ENCODE data around the gene HHATL.

Gene HHATL

DNA sequence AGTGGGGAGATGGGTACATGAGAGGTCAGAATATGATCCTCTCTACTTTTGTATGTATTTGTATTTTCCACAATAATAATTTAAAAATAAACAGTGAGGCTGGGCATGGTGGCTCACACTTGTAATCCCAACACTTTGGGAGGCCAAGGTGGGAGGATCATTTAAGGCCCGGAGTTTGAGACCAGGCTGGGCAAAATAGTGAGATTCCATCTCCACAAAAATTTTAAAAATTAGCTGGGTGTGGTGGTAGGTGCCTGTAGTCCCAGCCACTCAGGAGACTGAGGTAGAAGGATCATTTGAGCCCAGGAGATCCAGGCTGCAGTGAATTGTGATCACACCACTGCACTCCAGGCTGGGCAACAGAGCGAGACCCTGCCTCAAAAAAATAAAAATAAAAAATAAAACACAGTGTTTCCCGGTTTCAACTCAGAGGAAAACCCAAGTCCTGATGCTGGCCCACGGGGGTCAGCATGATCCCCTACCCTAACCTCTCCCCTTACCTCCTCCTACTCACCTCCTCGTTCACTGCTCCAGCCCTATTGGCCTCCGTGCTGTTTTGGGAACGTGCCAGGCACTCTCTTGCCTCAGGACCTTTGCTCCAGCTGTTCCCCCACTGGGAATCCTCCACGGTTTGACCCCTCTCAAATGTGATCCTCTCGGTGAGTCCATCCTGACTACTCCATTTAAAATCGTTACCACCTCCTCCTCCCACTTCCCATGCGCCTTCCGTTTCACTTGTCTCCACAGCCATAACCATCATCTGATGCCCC lies 20.1 kb downstream of the HHATL start:
- no peak for DNase-seq

DNA sequence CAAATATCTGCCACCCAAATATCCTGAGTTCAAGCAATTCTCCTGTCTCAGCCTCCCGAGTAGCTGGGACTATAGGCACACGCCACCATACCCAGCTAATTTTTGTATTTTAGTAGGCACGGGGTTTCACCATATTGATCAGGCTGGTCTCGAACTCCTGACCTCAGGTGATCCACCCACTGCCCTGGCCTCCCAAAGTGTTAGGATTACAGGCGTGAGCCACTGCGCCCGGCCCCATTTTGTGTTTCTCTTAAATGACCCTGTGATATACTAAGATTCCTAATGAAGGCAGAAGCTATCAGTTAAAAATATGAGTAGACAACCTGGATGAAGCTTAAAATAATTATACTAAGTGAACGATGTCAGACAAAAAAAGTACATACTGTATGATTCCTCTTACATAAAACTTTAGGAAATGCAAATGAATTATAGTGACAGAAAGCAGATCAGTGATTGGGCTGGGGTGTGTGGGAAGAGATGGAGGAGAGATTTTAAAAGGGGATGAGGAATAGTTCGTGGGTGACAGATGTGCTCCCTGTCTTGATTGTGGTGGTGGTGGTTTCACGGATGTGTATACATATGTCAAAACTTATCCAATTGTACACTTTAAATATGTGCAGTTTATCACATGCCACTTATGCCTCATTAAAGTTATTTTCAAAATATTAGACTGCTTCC lies 21.1 kb downstream of the HHATL start:
- DNase-seq, result no peak

DNA sequence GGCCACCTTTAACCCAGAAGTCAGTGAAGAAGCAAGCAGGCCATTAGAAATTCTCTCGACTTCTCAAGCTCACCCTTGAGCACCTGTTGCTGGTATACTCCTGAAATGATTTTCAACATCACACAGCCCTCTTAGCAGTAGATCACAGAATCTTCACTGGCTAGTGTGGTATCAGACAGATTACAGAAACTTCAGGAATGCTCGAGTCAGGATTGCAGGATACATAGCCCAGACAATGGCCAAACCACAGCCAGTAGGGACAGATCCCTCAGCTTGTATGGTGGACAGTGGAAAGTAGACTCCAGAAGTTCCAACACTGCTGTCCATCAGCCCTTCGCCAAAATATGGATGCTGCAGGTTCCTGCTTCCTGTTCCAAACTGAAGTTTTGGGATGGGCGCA lies 21.8 kb downstream of the HHATL start:
- DNase-seq, result no peak

DNA sequence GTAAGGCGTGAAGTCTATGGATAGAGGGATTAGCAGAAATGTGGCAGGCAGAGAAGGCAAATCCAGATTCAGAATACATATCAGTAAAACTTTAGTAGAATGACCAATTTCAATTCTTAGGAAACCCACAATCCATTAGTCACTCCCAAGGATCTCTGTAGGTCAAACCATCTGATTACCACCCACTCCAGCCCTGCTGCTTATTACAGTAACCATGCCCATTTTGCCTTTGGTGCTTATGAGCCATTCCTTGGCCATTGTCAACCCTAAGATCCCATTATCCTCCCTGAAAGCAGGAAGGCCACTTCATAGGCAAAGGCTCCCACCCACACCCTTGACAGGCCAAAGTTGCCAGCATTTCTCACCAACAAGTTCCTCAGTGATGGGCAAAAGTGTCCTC lies 22.3 kb downstream of the HHATL start:
- no peak for DNase-seq

DNA sequence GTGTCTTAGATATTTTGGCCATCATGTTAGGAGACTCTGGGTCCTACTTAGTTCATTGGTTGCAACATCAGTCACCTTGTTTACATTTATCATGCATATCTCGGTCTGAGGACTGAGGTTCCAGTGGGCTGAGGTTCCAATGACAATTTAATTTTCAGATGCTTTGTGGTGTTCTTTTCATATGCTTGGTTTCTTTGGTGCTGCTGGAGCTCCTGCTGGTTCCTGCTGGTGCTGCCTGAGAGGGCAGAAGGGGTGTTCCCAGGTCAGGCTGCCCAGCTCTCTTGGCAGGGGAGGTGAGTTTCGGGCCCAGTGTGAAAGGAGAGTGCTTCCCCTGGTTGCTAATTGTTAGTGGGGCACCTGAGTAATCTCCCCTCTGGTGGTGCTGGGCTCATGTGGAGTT lies 24.2 kb downstream of the HHATL start:
- DNase-seq, result no peak

DNA sequence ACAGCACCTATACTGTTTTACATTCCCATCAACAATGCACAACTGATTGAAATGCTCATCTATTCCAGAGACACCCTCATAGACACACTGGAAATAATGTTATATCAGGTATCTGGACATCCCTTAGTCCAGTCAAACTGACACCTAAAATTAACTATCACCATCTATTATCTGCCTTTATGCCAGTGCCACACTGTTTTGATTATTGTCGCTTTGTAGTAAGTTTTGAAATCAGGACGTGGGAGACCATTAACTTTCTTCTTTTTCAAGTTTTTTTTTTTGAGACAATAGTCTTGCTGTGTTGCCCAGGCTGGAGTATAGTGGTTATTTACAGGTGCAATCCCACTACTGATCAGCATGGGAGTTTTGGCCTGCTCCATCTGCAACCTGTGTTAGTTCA lies 26.7 kb downstream of the HHATL start:
- DNase-seq, result no peak

DNA sequence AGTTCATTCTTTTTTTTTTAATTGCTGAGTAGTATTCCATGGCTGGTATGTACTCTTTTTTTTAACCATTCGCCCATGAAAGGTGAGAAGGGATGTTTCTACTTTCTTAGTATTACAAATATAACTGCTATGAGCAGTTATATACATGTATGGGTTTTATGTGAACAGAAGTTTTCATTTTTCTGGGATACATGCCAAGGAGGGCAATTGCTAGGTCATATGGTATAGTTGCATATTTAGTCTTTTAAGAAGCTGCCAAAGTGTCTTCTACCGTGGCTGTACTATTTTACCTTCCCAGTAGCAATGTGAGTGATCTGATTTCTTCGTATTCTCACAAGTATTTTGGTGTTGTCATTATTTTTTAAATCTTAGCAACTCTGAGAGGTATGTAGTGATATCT lies 28.5 kb downstream of the HHATL start:
- no peak for DNase-seq

DNA sequence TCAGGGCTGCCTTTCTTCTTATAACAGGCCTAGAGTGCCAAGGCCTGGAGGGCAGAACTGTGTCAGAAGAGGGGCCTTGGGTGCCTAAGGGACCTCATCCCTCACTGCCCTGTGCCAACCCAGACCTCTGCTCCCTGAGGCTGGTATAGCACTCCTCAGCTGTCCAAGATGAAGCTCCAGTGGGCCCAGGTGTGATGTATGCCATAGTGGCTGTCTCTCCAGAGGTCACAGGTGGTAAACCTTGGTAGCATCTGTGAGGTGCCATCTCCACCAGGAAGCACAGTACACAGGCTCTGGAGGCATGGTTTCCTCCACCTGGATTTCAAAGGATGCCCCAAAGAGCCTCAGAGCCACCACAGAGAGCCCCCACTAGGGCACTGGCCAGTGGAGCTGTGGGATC lies 29.5 kb downstream of the HHATL start:
- DNase-seq, result no peak

DNA sequence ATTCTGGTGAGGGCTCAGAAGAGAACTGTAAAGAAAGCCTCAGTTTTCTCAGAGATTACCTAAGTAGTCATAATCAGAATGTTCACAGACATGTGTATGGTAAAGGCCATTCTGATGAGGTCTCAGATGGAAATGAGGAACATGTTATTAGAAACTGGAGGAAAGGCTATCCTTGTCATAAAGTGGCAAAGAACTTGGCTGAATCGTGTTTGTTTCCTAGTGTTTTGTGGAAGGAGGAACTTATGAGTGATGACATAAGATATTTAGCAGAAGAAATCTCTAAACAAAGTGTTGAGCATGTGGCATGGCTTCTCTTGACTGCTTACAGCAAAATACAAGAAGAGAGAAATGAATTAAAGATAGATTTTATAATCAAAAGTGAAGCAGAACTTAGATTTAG lies 30.1 kb downstream of the HHATL start:
- no peak for DNase-seq

DNA sequence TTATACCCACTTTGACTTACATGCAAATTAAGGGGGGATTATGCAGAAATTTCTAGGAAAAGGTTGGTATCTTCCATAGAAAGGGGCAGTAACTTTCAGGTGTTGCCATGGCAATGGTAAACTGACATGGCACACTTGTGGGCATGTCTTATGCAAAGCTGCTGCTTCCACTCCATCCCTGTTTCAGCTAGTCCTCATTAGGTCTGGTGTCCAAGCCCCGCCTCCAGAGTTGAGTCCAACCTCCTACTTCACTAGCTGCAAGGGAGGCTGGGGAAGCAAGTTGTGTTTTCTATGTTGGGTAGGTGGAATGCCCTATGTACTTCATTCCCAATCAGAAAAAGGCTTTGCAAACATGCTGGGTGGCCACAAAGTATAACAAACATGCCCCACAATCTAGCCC lies 31.9 kb downstream of the HHATL start:
- DNase-seq, result no peak

DNA sequence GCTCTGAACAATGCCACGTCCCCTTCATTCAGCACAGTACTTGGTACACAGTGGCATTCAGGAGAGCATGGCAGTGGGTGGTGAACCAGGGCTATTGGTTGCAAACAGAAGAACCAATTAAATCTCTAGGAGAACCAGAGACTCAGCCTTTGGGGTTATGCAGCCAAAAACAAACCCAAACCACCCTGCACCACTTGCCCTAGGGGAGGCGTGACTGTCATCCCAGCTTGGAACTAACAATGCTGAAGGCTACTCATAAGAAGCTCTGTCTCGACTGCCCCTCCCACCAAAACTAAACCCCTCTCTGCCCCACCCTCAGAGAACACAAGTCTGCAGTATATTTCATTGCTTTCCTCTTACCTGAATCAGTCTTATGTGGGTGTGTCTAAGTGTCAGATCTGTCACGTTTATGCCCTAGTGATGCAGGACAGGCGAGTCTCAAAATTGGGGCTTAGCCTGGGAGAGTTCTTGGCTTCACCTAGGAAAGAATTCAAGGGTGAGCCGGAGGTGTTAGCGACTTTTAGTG lies 32.5 kb downstream of the HHATL start:
- no peak for DNase-seq

DNA sequence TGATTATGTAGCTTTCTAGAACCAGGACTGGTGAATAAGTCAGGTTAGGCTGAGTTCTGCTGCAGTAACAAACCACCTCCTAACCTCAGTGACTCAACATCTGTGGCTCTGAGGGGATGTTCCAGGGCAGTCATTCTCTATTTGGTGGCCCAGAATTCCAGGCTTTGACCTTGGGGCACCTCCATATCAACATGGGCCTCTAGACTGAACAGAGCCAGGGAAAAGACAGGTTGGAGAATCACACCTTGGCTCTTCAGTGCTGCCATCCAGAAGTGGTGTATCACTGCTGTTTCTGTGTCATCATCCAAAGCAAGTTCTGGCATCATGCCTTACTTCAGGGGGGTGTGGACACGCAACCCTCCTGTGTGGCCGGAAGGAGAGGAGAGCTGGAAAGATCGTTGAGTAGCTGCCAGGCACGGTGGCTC lies 33.8 kb downstream of the HHATL start:
- no peak for DNase-seq

DNA sequence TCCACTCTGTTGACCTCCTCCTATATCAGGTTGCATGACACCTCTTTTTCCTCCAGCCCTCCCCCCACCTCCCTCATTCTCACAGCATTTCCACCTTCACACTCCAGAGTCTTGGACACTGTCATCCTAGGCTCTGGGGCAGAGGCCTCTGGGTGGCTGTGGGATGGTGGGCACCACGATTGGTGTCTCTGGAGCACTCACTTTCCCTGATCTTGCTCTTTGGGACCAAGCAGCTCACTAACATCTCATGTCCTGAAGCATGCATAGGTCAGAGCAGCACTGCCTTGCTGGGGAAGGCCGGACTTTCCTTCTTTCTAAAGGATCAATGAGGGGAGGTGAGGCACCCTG lies 34.2 kb downstream of the HHATL start:
- DNase-seq, result no peak

DNA sequence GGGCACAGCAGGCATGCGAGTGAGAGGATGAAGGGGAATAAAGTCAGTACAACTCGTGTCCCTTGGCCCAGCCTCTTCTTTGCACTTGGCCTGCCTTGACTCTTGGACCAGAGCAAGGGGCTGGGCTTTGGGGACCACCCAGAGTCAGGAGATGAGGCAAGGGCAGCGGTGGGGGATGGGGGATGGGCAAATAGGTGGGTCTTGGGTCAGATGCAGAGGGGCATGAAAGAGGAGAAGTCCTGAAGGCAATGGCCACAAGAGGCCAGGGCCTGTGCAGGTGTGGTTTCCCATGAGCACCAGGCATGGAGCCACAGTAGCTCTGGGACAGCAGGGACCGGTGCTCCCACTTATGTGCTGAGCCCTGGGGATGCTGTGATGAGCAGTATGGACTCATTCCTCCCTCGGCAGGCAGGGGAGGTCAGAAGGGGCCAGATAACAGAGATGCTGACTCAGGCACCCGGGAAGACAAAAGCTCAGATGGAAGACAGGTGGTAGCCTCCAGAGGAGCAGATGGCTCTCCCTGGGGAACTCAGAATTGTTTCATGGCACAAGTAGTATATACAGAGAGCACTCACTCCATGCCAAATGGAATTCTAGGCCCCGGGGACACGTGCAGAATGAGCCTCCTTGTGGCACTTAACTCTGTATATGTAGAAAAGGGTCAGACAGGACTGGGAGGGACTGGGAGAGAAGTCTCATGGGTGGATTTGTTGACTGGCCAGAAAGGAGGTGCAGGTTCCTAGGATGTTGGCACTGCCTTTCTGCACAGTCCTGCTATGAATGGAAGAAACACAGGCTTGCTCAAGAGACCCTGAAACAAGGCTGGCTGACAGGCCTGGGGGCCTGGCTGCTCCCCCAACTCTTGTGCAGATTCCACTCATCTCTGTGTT lies 34.8 kb downstream of the HHATL start:
- DNase-seq, result no peak

DNA sequence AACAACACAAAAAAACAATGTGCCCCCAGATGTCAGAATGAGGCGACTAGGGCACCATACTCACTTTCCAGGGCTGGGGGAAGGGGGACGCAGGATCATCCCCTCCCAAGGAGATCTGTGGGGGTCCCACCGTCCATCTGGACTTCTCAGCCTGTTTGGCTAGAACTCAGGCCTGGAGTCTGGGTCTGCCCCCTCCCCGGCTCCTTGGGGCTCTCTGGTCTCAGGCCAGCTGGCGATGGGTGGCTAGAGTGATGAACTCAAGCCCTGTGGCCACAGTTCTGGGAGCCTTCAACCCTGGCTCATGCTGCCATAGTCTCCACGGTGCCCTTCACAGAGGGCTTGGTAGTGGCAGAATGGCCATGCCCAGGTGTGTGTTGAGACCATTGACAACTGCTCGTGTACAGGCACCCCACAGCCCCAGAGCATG lies 35.5 kb downstream of the HHATL start:
- DNase-seq, result no peak

DNA sequence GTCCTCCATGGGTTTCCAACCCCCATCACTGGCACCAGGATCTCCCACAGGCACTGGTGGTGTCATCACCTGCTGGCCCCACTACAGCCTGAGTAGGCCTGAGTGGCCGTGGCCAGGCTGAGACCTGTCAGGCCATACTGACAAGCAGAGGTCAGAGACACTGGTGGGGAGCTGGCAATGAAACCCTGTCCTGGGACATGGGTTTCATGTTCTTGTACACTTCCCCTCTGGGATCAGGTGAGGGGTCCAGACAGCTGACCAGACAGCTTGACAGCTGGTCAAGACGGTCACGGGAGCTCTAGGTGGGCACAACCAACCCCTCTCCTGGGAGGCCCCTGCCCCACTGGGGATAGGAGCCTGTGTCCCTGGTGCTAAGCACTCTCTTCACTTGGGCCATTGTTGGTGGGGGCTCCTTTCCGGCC lies 36.0 kb downstream of the HHATL start:
- no peak for DNase-seq

DNA sequence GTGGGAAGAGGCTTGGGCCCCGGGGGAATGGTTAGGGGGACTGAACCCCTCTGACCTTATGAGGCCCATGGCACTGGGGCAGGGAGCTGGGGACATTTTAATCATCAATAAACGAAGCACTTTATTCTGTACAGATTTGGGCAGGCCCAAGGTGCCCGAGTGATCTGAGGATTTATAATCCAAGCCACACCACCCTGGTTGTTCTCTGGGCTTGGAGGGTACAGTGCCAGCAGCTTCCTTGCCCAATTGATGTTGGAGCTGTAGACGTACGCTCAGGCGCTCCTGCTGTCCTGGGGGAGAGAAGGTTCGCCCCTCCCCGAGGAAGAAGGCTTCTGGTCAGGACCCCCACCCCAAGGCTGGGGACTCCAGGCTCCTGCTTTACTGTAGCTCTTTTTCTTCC lies 36.6 kb downstream of the HHATL start:
- no peak for DNase-seq

DNA sequence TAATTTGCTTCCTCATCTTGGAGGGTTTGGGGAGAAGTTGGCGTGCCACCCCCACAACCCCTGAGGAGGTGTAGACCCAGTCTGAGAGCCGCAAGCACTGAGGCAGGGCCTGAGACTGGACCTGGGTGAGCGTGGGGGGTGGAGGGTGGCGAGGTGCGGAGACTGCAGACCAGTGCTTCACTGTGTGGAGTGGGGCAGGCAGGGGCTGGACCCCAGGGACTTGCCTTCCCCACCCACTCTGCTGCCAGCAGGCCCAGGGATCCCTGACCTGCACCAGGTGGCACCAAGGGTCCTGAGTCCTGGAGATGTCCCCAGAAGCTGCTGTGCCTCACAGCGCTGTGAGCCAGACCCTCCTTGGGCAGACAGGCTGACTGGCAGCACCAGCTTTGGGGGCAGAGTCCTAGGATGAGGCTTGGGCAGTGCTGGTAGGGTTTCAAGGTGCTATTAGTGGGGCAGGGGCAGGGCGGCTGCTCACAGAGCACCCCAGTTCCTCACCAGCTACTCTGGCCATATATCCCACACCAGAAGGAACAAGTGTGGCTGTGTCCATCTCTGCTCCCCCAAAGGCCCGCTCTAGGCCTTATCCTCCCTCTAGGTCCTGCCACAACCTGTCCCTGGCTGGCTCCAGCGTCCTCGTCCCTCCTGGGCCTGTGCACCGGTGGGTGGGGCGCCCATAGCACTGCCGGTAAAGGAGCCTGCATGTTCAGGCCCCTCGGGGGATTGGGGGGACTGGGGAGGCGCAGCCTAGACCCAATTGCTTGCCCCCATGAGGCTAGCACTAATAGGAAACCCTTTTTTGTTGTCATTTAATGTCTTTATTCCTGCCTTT lies 37.3 kb downstream of the HHATL start:
- DNase-seq, result no peak

DNA sequence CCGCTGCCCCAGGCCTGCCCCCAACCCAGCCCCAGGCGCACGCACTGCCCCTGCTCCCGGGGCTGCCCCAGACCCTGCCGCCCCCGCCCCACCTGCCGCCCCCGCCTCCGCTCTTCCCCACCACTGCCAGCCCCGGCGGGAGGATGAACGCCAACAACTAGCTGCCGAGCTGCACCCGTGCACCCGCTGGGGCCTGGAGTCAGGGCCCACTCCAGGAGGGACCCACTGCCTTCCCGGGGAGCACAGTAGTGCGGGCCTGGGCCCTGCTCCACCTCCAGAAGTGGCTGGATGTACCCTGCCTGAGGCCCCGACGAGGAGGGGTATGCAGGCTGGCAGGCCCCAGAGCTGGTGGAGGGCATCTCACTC lies 38.2 kb downstream of the HHATL start:
- DNase-seq, result no peak

DNA sequence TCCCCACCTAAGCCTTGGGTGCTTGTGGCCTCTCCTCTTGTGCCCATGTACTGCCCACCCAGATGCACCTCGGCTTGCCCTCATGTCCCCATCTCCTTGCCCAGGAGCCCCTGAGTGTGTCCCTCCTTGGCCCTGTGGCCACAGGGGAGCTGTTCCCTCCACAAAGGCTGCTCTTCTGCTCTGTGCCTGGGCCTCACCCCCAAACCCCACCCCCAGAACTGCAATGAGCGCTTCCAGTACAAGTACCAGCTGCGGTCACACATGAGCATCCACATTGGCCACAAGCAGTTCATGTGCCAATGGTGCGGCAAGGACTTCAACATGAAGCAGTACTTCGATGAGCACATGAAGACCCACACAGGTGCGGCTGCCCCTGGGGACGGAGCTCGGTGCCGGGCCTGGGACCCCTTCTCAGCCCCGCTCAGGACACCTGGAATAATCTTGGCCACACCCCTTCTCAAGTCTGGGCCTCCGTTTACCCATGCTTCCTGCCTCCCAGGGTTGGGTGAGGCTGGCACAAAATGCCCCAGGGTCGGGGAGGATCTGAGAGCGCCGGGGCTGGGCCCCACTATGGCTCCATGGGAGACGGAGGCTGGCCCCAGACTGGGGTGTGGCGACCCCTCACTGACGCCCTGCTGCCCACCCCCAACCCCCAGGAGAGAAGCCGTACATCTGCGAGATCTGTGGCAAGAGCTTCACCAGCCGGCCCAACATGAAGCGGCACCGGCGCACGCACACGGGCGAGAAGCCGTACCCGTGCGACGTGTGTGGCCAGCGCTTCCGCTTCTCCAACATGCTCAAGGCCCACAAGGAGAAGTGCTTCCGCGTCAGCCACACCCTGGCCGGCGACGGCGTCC lies 38.8 kb downstream of the HHATL start:
- DNase-seq, result peak; percentile 37

DNA sequence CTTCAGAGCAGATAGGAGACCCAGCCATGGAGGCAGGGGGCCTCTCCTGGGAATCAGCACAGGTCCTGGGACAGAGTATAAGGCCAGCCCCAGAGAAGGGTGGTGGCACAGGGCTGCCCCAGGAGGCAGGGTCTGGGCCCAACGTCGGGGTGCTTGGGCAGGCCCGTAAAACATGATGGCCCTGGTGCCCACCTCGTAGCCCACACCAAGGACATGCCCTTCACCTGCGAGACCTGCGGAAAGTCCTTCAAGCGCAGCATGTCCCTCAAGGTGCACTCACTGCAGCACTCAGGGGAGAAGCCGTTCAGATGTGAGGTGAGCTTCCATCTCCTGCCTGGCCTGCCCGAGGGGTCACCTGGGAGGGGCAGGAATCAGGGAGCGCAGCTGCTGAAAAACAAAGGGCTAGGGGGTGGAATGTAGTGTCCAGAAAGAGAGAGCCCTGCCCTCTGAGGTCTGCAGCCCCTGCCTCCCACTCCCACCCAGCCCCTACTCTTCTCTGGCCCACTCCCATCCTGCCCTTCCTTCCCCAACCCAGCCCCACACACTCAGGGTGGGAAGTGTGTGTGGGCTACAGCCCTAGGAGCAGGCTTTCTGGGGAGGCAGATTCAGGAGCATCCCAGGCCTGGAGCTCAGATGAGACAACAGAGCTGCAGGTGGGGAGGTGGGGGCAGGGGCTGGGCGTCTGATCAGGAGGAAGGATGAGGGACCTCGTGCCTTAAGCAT lies 39.6 kb downstream of the HHATL start:
- no peak for DNase-seq

Data from femur (tissue), 1 donor.